IMR-90 (cell line): ENCODE results near the gene WRAP73. TPM values are rescaled to one million over a fixed set of nuclear protein-coding genes. Genes with fewer than 3 reads are reported as not detected.
A peak's percentile ranks its signal among the peaks of the same experiment; 100 is the strongest.

Source experiments
- ATAC-seq: fragments of 200-7000 bp; cut with Tn5 transposase; 2 replicates; pipeline ENCODE4 v1.9.1; 2020; ENCODE audit warnings: low read depth, mild to moderate bottlenecking, moderate library complexity
- BruUV-seq: library from RNA; stranded (reverse); fragments of 400-500 nt; replicated peaks from 2 replicates; lab custom pipeline; 2021; lab: Mats Ljungman, UMichigan
- CTCF ChIA-PET: fragments of 300-600 bp; formaldehyde crosslinking; extraction: SDS; loops from one replicate; lab custom pipeline; 2021; ENCODE audit warnings: antibody characterized with exemption; lab: Yijun Ruan, JAX
- POLR2A ChIA-PET: fragments of 300-600 bp; sonication (Branson Sonifier 250); formaldehyde crosslinking; loops from one replicate; lab custom pipeline; 2022; ENCODE audit warnings: antibody characterized with exemption; ENCODE audit not compliant: unreplicated experiment; lab: Charles Lee
- DNase-seq: peaks from one replicate; pipeline ENCODE4 v3.0.0; 2013
- H2AFZ ChIP-seq: replicated peaks from 2 replicates; pipeline ENCODE3; 2013; ENCODE audit warnings: low read length, mild to moderate bottlenecking; ENCODE audit not compliant: poor library complexity
- H2AK5ac ChIP-seq: 2 replicates; pipeline ENCODE4 v1.6.1; 2013; ENCODE audit warnings: low read depth, low read length, inconsistent platforms
- H2AK9ac ChIP-seq: replicated peaks from 2 replicates; pipeline ENCODE3; 2013; ENCODE audit warnings: mild to moderate bottlenecking, low read depth, low read length, moderate library complexity; ENCODE audit not compliant: poor library complexity
- H2BK120ac ChIP-seq: 2 replicates; pipeline ENCODE4 v1.6.1; 2013; ENCODE audit warnings: low read depth, low read length, inconsistent platforms
- H2BK15ac ChIP-seq: 3 replicates; pipeline ENCODE4 v1.6.1; 2013; ENCODE audit warnings: low read depth, low read length, inconsistent platforms
- H2BK20ac ChIP-seq: 2 replicates; pipeline ENCODE4 v1.6.1; 2013; ENCODE audit warnings: low read depth, mild to moderate bottlenecking, inconsistent platforms, low read length, moderate library complexity
- H2BK5ac ChIP-seq: 2 replicates; pipeline ENCODE4 v1.6.1; 2013; ENCODE audit warnings: mild to moderate bottlenecking, low read depth, low read length, inconsistent platforms; ENCODE audit not compliant: poor library complexity, severe bottlenecking
- H3K14ac ChIP-seq: replicated peaks from 2 replicates; pipeline ENCODE4 v1.6.1; 2013; ENCODE audit warnings: low read depth, low read length, inconsistent platforms
- H3K18ac ChIP-seq: 2 replicates; pipeline ENCODE4 v1.6.1; 2013; ENCODE audit warnings: low read depth, low read length, control low read depth
- H3K23ac ChIP-seq: 2 replicates; pipeline ENCODE4 v1.6.1; 2013; ENCODE audit warnings: low read depth, low read length, inconsistent platforms
- H3K27ac ChIP-seq: 2 replicates; pipeline ENCODE4 v1.5.1; 2013; ENCODE audit warnings: mild to moderate bottlenecking, control low read depth, low read length; ENCODE audit not compliant: insufficient read depth
- H3K27me3 ChIP-seq: 2 replicates; pipeline ENCODE4 v1.6.1; 2013; ENCODE audit warnings: low read length; ENCODE audit not compliant: control insufficient read depth, insufficient read depth
- H3K36me3 ChIP-seq: 2 replicates; pipeline ENCODE4 v1.6.1; 2013; ENCODE audit warnings: low read length, mixed read lengths; ENCODE audit not compliant: control insufficient read depth, insufficient read depth
- H3K4ac ChIP-seq: 2 replicates; pipeline ENCODE4 v1.6.1; 2013; ENCODE audit warnings: low read depth, low read length, inconsistent platforms
- H3K4me1 ChIP-seq: 2 replicates; pipeline ENCODE4 v1.6.1; 2013; ENCODE audit warnings: low read length, mixed read lengths; ENCODE audit not compliant: control insufficient read depth, insufficient read depth
- H3K4me2 ChIP-seq: 2 replicates; pipeline ENCODE4 v1.6.1; 2013; ENCODE audit warnings: low read depth, mild to moderate bottlenecking, control low read depth, low read length, moderate library complexity
- H3K4me3 ChIP-seq: 2 replicates; pipeline ENCODE4 v1.5.1; 2013; ENCODE audit warnings: low read depth, mild to moderate bottlenecking, control low read depth, low read length, moderate library complexity; ENCODE audit not compliant: insufficient read depth
- H3K56ac ChIP-seq: 2 replicates; pipeline ENCODE4 v1.6.1; 2013; ENCODE audit warnings: low read length, inconsistent platforms; ENCODE audit not compliant: insufficient read depth; ENCODE audit errors: extremely low read depth
- H3K79me1 ChIP-seq, 2 experiments: 2 replicates each; pipeline ENCODE4 v1.6.1; 2013; ENCODE audit warnings: low read length in 2 of 2, inconsistent platforms in 1 of 2, low read depth in 1 of 2
- H3K9ac ChIP-seq: 2 replicates; pipeline ENCODE4 v1.6.1; 2013; ENCODE audit warnings: low read depth, low read length, control low read depth
- H3K9me1 ChIP-seq: 2 replicates; pipeline ENCODE4 v1.6.1; 2013; ENCODE audit warnings: low read length, inconsistent platforms; ENCODE audit not compliant: insufficient read depth
- H3K9me3 ChIP-seq: 2 replicates; pipeline ENCODE4 v1.6.1; 2013; ENCODE audit warnings: low read length; ENCODE audit not compliant: control insufficient read depth, insufficient read depth
- H4K20me1 ChIP-seq: 2 replicates; pipeline ENCODE4 v1.6.1; 2013; ENCODE audit warnings: low read length, inconsistent platforms; ENCODE audit not compliant: insufficient read depth
- H4K5ac ChIP-seq: 2 replicates; pipeline ENCODE4 v1.6.1; 2013; ENCODE audit warnings: mild to moderate bottlenecking, low read depth, low read length, control low read depth
- H4K8ac ChIP-seq, 2 experiments: 2 replicates each; pipeline ENCODE4 v1.6.1; 2013; ENCODE audit warnings: low read depth in 2 of 2, low read length in 2 of 2, control low read depth in 1 of 2, inconsistent platforms in 1 of 2
- H4K91ac ChIP-seq: 2 replicates; pipeline ENCODE4 v1.6.1; 2013; ENCODE audit warnings: low read depth, low read length, inconsistent platforms; ENCODE audit not compliant: insufficient read depth
- BHLHE40 ChIP-seq: fragments of 150-350 bp; IDR thresholded peaks from 2 replicates; pipeline ENCODE4 v1.6.1; 2016; ENCODE audit warnings: mild to moderate bottlenecking, low read depth, low read length
- CEBPB ChIP-seq: IDR thresholded peaks from 2 replicates; pipeline ENCODE4 v1.6.1; 2012; ENCODE audit warnings: low read depth, low read length, improper control_type of control experiment
- FOS ChIP-seq: fragments of 150-350 bp; IDR thresholded peaks from 2 replicates; pipeline ENCODE4 v1.6.1; 2016; ENCODE audit warnings: low read depth, low read length
- MAZ ChIP-seq: IDR thresholded peaks from 2 replicates; pipeline ENCODE4 v1.6.1; 2012; ENCODE audit warnings: low read depth, mild to moderate bottlenecking, low read length, improper control_type of control experiment, moderate library complexity, borderline replicate concordance
- MXI1 ChIP-seq: IDR thresholded peaks from 2 replicates; pipeline ENCODE4 v1.6.1; 2012; ENCODE audit warnings: low read depth, mild to moderate bottlenecking, low read length, moderate library complexity, borderline replicate concordance
- POLR2A ChIP-seq: IDR thresholded peaks from 2 replicates; pipeline ENCODE4 v1.6.1; 2012; ENCODE audit warnings: mild to moderate bottlenecking, low read depth, low read length
- RAD21 ChIP-seq: IDR thresholded peaks from 2 replicates; pipeline ENCODE4 v1.6.1; 2012; ENCODE audit warnings: low read length, improper control_type of control experiment
- USF2 ChIP-seq: fragments of 150-350 bp; IDR thresholded peaks from 2 replicates; pipeline ENCODE4 v1.6.1; 2017; ENCODE audit warnings: mild to moderate bottlenecking, antibody characterized with exemption, low read length, low read depth
- WGBS, 2 experiments: methylation state at CpG; one replicate each; pipeline versions ENCODE4 v1.1.5 to v1.1.7; 2013; ENCODE audit warnings: missing lambda C conversion rate in 2 of 2; ENCODE audit not compliant: insufficient read length in 1 of 2; ENCODE audit errors: extremely low coverage in 2 of 2; 5-methylcytosine and 5-hydroxymethylcytosine counted together
- dilution Hi-C: fragments of 300-500 bp; cut with HindIII; formaldehyde crosslinking; loops from one replicate; pipeline ENCODE4 v1.14.3; 2018; ENCODE audit warnings: low sequenced_read_pairs; ENCODE audit not compliant: unreplicated experiment
- in situ Hi-C: fragments of 300-500 bp; cut with MboI; formaldehyde crosslinking; loops from 3 replicates; pipeline ENCODE4 v1.14.3; 2019; ENCODE audit warnings: low sequenced_read_pairs, inconsistent platforms, mixed read lengths
- intact Hi-C: fragments of 100-400 bp; cut with micrococcal nuclease; formaldehyde crosslinking; loops from 2 replicates; pipeline ENCODE4 v1.10.0; 2022
- polyA plus RNA-seq, 3 experiments: library from polyadenylated mRNA; depleted of rRNA; stranded (reverse); fragments of >200 nt; gene quantifications; 2 replicates each; pipeline ENCODE4 v1.2.3, GENCODE V29; 2012; ENCODE audit warnings: low replicate concordance in 1 of 3
- total RNA-seq: library from RNA; depleted of rRNA; stranded (reverse); fragments of >200 nt; gene quantifications from 2 replicates; pipeline ENCODE4 v1.2.3, GENCODE V29; 2012

WRAP73 gene
- total and polyA plus RNA-seq, 2 of the 4 experiments (the other 2 are of a cell fraction): 10.8 to 23.6 TPM

GRCh38 chr1:3624200-3625136 is 25.4 kb downstream of the WRAP73 start, which contains the start of gene TPRG1L:
TSS of gene TPRG1L (plus strand) at chr1:3625015. CDS start at chr1:3625073, 58 bp downstream.
- no TSS peak for BruUV-seq
- Histone ChIP-seq H2BK5ac (peak within 1 kb of the TSS; percentile 47), H4K20me1 (no peaks in the 10 kb centered on the region; the same call in 1 of the 2 replicates), H2BK120ac (no peak within 1 kb of the TSS), H3K4me2 (peak within 1 kb of the TSS; percentile 99), H2AK9ac (peak within 1 kb of the TSS; percentile 98), H2BK15ac (no peak within 1 kb of the TSS), H3K23ac (no peak within 1 kb of the TSS; the same call in 1 of the 2 replicates), H3K4ac (peak within 1 kb of the TSS; percentile 38), H3K79me1 (peaks cover 12 to 23% of the 10 kb centered on the region in 2 experiments; a peak in 3 of 4 replicates), H3K18ac (no peak within 1 kb of the TSS), H3K36me3 (peaks cover 21% of the 10 kb centered on the region), H2AFZ (peak within 1 kb of the TSS; percentile 99), H3K9me3 (no peaks in the 10 kb centered on the region), H3K27ac (peak within 1 kb of the TSS; percentile 84), H2AK5ac (peak within 1 kb of the TSS; percentile 69; the same call in 1 of the 2 replicates), H3K9me1 (no peaks in the 10 kb centered on the region; the same call in 1 of the 2 replicates), H3K56ac (peak within 1 kb of the TSS; percentile 38; the same call in 1 of the 2 replicates), H4K8ac (peak within 1 kb of the TSS in 1 of 2 experiments; percentile 63; a peak in 2 of 4 replicates), H4K91ac (peak within 1 kb of the TSS; percentile 32; the same call in 1 of the 2 replicates), H2BK20ac (no peak within 1 kb of the TSS), H3K4me3 (peak within 1 kb of the TSS; percentile 99), H3K27me3 (no peaks in the 10 kb centered on the region), H3K4me1 (peaks cover 7% of the 10 kb centered on the region), H3K14ac (peak within 1 kb of the TSS; percentile 16), H3K9ac (peak within 1 kb of the TSS; percentile 93), H4K5ac (peak within 1 kb of the TSS; percentile 46; the same call in 1 of the 2 replicates)
- intact Hi-C loops (no loop called here), in situ Hi-C loops (loop anchor here (5.0 kb wide), 2 partner anchors 67 to 137 kb away; no protein-coding TSS in a partner anchor), dilution Hi-C loops (no loop called here)
- ChIA-PET CTCF (interaction anchor here (0.5 kb wide), 1 partner anchor 142 kb away, joined by 3 read pairs; no protein-coding TSS in a partner anchor), POLR2A (no interaction called here)
- DNase-seq: peak; percentile 90
- WGBS, 2 experiments: 1% methylated on average over 61 of the region's 108 CpGs; no CpG with 5 or more reads in 1 of the 2 experiments
- TF ChIP-seq FOS (peak; percentile 36; the same call in 1 of the 2 replicates), POLR2A (no peak), MAZ (peak; percentile 91; the same call in 1 of the 2 replicates), USF2 (peak; percentile 91), RAD21 (no peak), BHLHE40 (peak; percentile 90), MXI1 (peak; percentile 36), CEBPB (0 out of 2 replicates have a peak, but pooled peaks have one; percentile 17)
- peak; percentile 98 for ATAC-seq
